ENCODE data around the gene VKORC1.

The VKORC1 gene

DNA sequence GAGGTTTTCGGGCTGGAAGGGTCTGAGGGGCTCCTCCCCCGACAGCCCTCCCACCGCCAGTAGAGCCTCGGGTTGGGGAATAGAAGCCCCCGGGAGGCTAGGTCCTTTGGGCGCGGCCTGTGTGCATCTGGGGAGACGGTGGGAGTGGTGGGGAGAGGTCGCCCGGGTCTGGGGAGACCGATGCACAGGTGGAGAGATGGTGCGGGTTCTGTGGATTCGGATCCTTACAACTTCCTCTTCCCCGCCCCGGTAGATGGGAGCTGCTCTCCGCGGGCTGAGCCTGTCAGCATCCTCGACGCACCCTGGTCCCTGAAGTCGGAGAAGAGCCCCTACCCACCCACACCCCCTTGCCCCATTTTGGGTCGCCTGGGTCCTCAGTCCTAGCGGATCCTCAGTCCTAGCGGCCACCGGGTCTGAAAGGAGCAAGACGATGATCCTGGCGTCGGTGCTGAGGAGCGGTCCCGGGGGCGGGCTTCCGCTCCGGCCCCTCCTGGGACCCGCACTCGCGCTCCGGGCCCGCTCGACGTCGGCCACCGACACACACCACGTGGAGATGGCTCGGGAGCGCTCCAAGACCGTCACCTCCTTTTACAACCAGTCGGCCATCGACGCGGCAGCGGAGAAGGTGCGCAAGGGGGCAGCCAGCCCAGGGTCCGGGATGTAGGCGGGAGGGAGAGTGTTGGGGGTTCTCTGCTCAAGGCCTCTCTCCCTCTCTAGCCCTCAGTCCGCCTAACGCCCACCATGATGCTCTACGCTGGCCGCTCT lies 14.4 kb upstream of the VKORC1 start:
- Histone ChIP-seq H3K27ac (ENCODE audit: low read length, poor library complexity, severe bottlenecking) (no peak overlapping the region), H3K4ac (ENCODE audit: low read depth in 1 of 2, low read length in 2 of 2) (peak overlapping the region; percentile 62 to 75), H2BK5ac (ENCODE audit: low read depth, low read length, poor library complexity, severe bottlenecking) (no peak overlapping the region), H3K9me3 (ENCODE audit: control insufficient read depth, low read length) (no peaks in the 10 kb centered on the region), H2AK5ac (ENCODE audit: low read length, severe bottlenecking) (peak overlapping the region; percentile 23), H2AFZ (ENCODE audit: low read depth, low read length) (peak overlapping the region; percentile 87), H3K4me1 (ENCODE audit: control insufficient read depth, insufficient read depth, low read depth, low read length) (peaks cover 32% of the 10 kb centered on the region), H4K91ac (ENCODE audit: low read length) (no peak overlapping the region), H2BK12ac (ENCODE audit: low read length in 2 of 2) (peak overlapping the region in 1 of 2 experiments; percentile 57), H3K9ac (ENCODE audit: low read length) (peak overlapping the region; percentile 90), H3K14ac (ENCODE audit: low read length in 2 of 2) (peak overlapping the region; percentile 5 to 70), H3K4me2 (ENCODE audit: low read length, poor library complexity, severe bottlenecking) (peak overlapping the region; percentile 99), H3K36me3 (ENCODE audit: control insufficient read depth in 1 of 2, insufficient read depth in 2 of 2, low read depth in 1 of 2, low read length in 2 of 2) (peaks cover 40 to 43% of the 10 kb centered on the region in 2 experiments), H3K27me3 (ENCODE audit: control insufficient read depth in 1 of 2, insufficient read depth in 1 of 2, low read length in 2 of 2) (no peaks in the 10 kb centered on the region), H2BK15ac (ENCODE audit: low read depth, poor library complexity, severe bottlenecking) (no peak overlapping the region), H2BK120ac (ENCODE audit: low read depth, low read length) (peak overlapping the region; percentile 42), H3K18ac (ENCODE audit: low read depth in 1 of 2, low read length in 2 of 2) (peak overlapping the region; percentile 73 to 90), H3K23ac (ENCODE audit: low read length in 2 of 2) (peak overlapping the region in 1 of 2 experiments; percentile 74), H4K8ac (ENCODE audit: low read length) (peak overlapping the region; percentile 85), H3K4me3 (ENCODE audit: insufficient read depth in 1 of 2, low read depth in 1 of 2, low read length in 2 of 2) (peak overlapping the region; percentile 81 to 88), H3K79me1 (replicated peaks; ENCODE audit: low read length, poor library complexity, severe bottlenecking) (peaks cover 40% of the 10 kb centered on the region)
- no peak for DNase-seq
- WGBS: 64% methylated on average over 56 of the region's 57 CpGs

DNA sequence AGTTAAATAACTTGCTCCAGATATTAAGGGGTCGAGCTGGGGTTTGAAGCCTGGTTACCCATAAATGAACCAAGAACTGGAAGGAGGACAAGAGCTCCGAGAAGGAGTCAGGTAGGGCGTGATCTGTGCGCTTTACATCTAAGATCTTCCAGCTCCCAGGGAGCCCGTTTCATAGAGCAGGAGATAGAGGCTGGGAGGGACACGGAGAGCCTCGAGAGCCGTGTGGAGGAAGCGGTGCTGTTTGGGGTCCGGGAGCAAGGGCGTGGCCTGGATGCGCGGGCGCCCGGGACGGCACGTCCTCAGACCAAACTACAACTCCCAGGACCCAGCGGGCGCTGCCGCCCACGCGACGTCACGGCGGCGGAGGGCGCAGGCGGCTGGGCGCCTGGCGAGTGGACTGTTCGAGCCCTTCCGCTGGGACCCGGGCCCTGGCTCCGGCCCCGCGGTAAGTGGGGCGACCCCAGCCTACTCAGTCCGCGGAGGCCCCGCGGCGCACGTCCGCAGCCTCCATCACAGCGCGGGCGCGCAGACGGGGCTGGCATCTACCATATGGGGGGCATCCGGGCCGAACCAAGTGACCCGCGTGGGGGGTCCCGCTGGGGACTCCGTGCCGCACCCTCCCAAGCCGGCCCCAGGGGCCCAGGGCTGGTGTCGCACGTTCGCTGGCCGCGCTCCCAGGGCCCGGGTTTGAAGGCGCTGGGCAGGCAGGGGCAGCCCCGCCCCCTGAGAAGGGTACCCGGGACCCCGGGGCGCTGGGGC lies 13.6 kb upstream of the VKORC1 start, which contains the start of gene BCKDK:
Gene BCKDK, plus strand, starts transcription at position 352 of the 759 bp plus-strand sequence. CDS start 838 bp downstream, outside the sequence.
- H2BK12ac ChIP-seq (ENCODE audit: low read length in 2 of 2): peak within 1 kb of the TSS in 1 of 2 experiments; percentile 57
- H3K14ac ChIP-seq (ENCODE audit: low read length in 2 of 2): peak within 1 kb of the TSS; percentile 5 to 76
- H3K23ac ChIP-seq (ENCODE audit: low read length in 2 of 2): peak within 1 kb of the TSS in 1 of 2 experiments; percentile 74
- peak within 1 kb of the TSS; percentile 81 to 88 for H3K4me3 ChIP-seq (ENCODE audit: insufficient read depth in 1 of 2, low read depth in 1 of 2, low read length in 2 of 2)
- H4K8ac ChIP-seq (ENCODE audit: low read length): peak within 1 kb of the TSS; percentile 85
- peak within 1 kb of the TSS; percentile 3 for H2BK5ac ChIP-seq (ENCODE audit: low read depth, low read length, poor library complexity, severe bottlenecking)
- peak within 1 kb of the TSS; percentile 99 for H3K4me2 ChIP-seq (ENCODE audit: low read length, poor library complexity, severe bottlenecking)
- H3K18ac ChIP-seq (ENCODE audit: low read depth in 1 of 2, low read length in 2 of 2): peak within 1 kb of the TSS; percentile 73 to 90
- peak; percentile 57 for DNase-seq
- H3K36me3 ChIP-seq (ENCODE audit: control insufficient read depth in 1 of 2, insufficient read depth in 2 of 2, low read depth in 1 of 2, low read length in 2 of 2): peaks cover 40 to 43% of the 10 kb centered on the region in 2 experiments
- H4K91ac ChIP-seq (ENCODE audit: low read length): peak within 1 kb of the TSS; percentile 64
- WGBS: 6% methylated on average over 58 of the region's 68 CpGs
- peak within 1 kb of the TSS; percentile 42 for H2BK120ac ChIP-seq (ENCODE audit: low read depth, low read length)
- H3K79me1 ChIP-seq (replicated peaks; ENCODE audit: low read length, poor library complexity, severe bottlenecking): peaks cover 40% of the 10 kb centered on the region
- peak within 1 kb of the TSS; percentile 92 for H2BK15ac ChIP-seq (ENCODE audit: low read depth, poor library complexity, severe bottlenecking)
- peak within 1 kb of the TSS; percentile 23 for H2AK5ac ChIP-seq (ENCODE audit: low read length, severe bottlenecking)
- no peaks in the 10 kb centered on the region for H3K9me3 ChIP-seq (ENCODE audit: control insufficient read depth, low read length)
- H3K27ac ChIP-seq (ENCODE audit: low read length, poor library complexity, severe bottlenecking): no peak within 1 kb of the TSS
- H3K27me3 ChIP-seq (ENCODE audit: control insufficient read depth in 1 of 2, insufficient read depth in 1 of 2, low read length in 2 of 2): no peaks in the 10 kb centered on the region
- H3K4ac ChIP-seq (ENCODE audit: low read depth in 1 of 2, low read length in 2 of 2): peak within 1 kb of the TSS; percentile 62 to 75
- H3K4me1 ChIP-seq (ENCODE audit: control insufficient read depth, insufficient read depth, low read depth, low read length): peaks cover 29% of the 10 kb centered on the region
- H3K9ac ChIP-seq (ENCODE audit: low read length): peak within 1 kb of the TSS; percentile 90
- H2AFZ ChIP-seq (ENCODE audit: low read depth, low read length): peak within 1 kb of the TSS; percentile 87

DNA sequence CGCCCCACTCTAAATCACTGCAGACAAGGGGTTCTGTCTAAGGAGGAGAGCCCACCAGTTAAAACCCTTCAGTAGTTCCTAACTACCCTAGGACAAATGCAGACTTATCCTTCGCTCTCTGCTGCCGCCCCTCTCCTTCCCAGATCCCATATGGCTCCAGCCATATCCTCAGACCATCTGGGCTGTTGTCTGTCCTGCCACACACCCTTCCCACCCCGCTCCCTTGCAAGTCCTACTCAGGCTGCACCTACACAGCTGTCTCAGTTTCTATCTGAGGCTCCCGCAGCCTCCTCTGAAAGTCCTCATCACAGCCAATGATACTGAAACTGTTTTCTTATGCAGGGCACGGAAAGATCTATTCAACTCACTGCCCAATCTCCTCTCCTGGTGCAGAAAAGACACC lies 12.9 kb upstream of the VKORC1 start:
- Histone ChIP-seq H2AFZ (ENCODE audit: low read depth, low read length) (peak overlapping the region; percentile 16), H3K14ac (ENCODE audit: low read length in 2 of 2) (no peak overlapping the region), H3K4me2 (ENCODE audit: low read length, poor library complexity, severe bottlenecking) (no peak overlapping the region), H2BK120ac (ENCODE audit: low read depth, low read length) (no peak overlapping the region), H4K8ac (ENCODE audit: low read length) (no peak overlapping the region), H3K4ac (ENCODE audit: low read depth in 1 of 2, low read length in 2 of 2) (peak overlapping the region in 1 of 2 experiments; percentile 32), H4K91ac (ENCODE audit: low read length) (no peak overlapping the region), H3K18ac (ENCODE audit: low read depth in 1 of 2, low read length in 2 of 2) (no peak overlapping the region), H2BK5ac (ENCODE audit: low read depth, low read length, poor library complexity, severe bottlenecking) (no peak overlapping the region), H3K27me3 (ENCODE audit: control insufficient read depth in 1 of 2, insufficient read depth in 1 of 2, low read length in 2 of 2) (no peaks in the 10 kb centered on the region), H3K27ac (ENCODE audit: low read length, poor library complexity, severe bottlenecking) (no peak overlapping the region), H2BK15ac (ENCODE audit: low read depth, poor library complexity, severe bottlenecking) (no peak overlapping the region), H3K4me1 (ENCODE audit: control insufficient read depth, insufficient read depth, low read depth, low read length) (peaks cover 25% of the 10 kb centered on the region), H3K23ac (ENCODE audit: low read length in 2 of 2) (no peak overlapping the region), H3K4me3 (ENCODE audit: insufficient read depth in 1 of 2, low read depth in 1 of 2, low read length in 2 of 2) (no peak overlapping the region), H3K9me3 (ENCODE audit: control insufficient read depth, low read length) (no peaks in the 10 kb centered on the region), H2BK12ac (ENCODE audit: low read length in 2 of 2) (peak overlapping the region in 1 of 2 experiments; percentile 10), H3K79me1 (replicated peaks; ENCODE audit: low read length, poor library complexity, severe bottlenecking) (peaks cover 36% of the 10 kb centered on the region), H2AK5ac (ENCODE audit: low read length, severe bottlenecking) (no peak overlapping the region), H3K9ac (ENCODE audit: low read length) (no peak overlapping the region), H3K36me3 (ENCODE audit: control insufficient read depth in 1 of 2, insufficient read depth in 2 of 2, low read depth in 1 of 2, low read length in 2 of 2) (peaks cover 32 to 35% of the 10 kb centered on the region in 2 experiments)
- no peak for DNase-seq
- 90% methylated on average over 6 of the region's 6 CpGs for WGBS
